Mesodermal cell (in vitro differentiated cells): ENCODE data around the gene GRK4.

Experiments used
- H3K27ac ChIP-seq: 2 replicates; pipeline ENCODE4 v1.7.0; 2013; ENCODE audit warnings: mild to moderate bottlenecking, low read depth, low read length, moderate library complexity; ENCODE audit not compliant: severe bottlenecking
- H3K36me3 ChIP-seq: 2 replicates; pipeline ENCODE4 v1.7.1; 2013; ENCODE audit warnings: mild to moderate bottlenecking, low read length, moderate library complexity; ENCODE audit not compliant: control insufficient read depth, insufficient read depth
- H3K4me1 ChIP-seq: one replicate; pipeline ENCODE4 v1.7.1; 2013; ENCODE audit warnings: mild to moderate bottlenecking, low read length; ENCODE audit not compliant: insufficient read depth, control insufficient read depth, poor library complexity, severe bottlenecking
- H3K4me3 ChIP-seq: 2 replicates; pipeline ENCODE4 v1.7.0; 2013; ENCODE audit warnings: low read length, control low read depth, mild to moderate bottlenecking; ENCODE audit not compliant: insufficient read depth, poor library complexity, severe bottlenecking; ENCODE audit errors: extremely low read depth
- H3K9me3 ChIP-seq: 2 replicates; pipeline ENCODE4 v1.7.1; 2013; ENCODE audit warnings: mild to moderate bottlenecking, low read length, moderate library complexity; ENCODE audit not compliant: control insufficient read depth
- WGBS, 2 experiments: methylation state at CpG; one replicate each; pipeline ENCODE4 v1.1.5; 2013; ENCODE audit warnings: missing lambda C conversion rate in 2 of 2; ENCODE audit not compliant: insufficient coverage in 2 of 2; 5-methylcytosine and 5-hydroxymethylcytosine counted together

Gene GRK4

GRCh38 chr4:2996415-2996814, 33.0 kb downstream of the GRK4 start:
- H3K4me1 ChIP-seq = no peaks in the 10 kb centered on the region
- H3K4me3 ChIP-seq = no peak overlapping the region
- H3K36me3 ChIP-seq = no peaks in the 10 kb centered on the region
- 75 to 93% methylated on average over 4 of the region's 4 CpGs for WGBS, 2 experiments
- H3K27ac ChIP-seq = no peak overlapping the region
- H3K9me3 ChIP-seq = no peaks in the 10 kb centered on the region

- no CpG with 5 or more reads among the region's 2 CpGs for WGBS, 2 experiments
- Histone ChIP-seq H3K9me3 (no peaks in the 10 kb centered on the region), H3K4me3 (no peak overlapping the region), H3K36me3 (no peaks in the 10 kb centered on the region), H3K4me1 (no peaks in the 10 kb centered on the region), H3K27ac (no peak overlapping the region)
Measured at GRCh38 chr4:3007724-3008123, 44.4 kb downstream of the GRK4 start.

- H3K27ac ChIP-seq = no peak overlapping the region
- no peak overlapping the region for H3K4me3 ChIP-seq
- H3K36me3 ChIP-seq = no peaks in the 10 kb centered on the region
- H3K9me3 ChIP-seq = no peaks in the 10 kb centered on the region
- no peaks in the 10 kb centered on the region for H3K4me1 ChIP-seq
- WGBS, 2 experiments = 85% methylated on average over 4 to 6 of the region's 7 CpGs
Measured at GRCh38 chr4:3009422-3009821, 46.1 kb downstream of the GRK4 start.

- 70 to 81% methylated on average over 2 of the region's 2 CpGs for WGBS, 2 experiments
- H3K27ac ChIP-seq = no peak overlapping the region
- no peaks in the 10 kb centered on the region for H3K36me3 ChIP-seq
Measured at GRCh38 chr4:3010577-3010976, 47.2 kb downstream of the GRK4 start.

GRCh38 chr4:3010998-3011397, 47.6 kb downstream of the GRK4 start:
- H3K27ac ChIP-seq = no peak overlapping the region
- no peak overlapping the region for H3K4me3 ChIP-seq
- WGBS, 2 experiments = 95 to 97% methylated on average over 4 of the region's 5 CpGs

More at GRCh38 chr4:3010577-3010976, 47.2 kb downstream of the GRK4 start:
- H3K4me1 ChIP-seq = no peaks in the 10 kb centered on the region
- H3K4me3 ChIP-seq = no peak overlapping the region
- H3K9me3 ChIP-seq = no peaks in the 10 kb centered on the region

GRCh38 chr4:3011456-3012220, 48.3 kb downstream of the GRK4 start:
- Histone ChIP-seq H3K4me1 (no peaks in the 10 kb centered on the region), H3K36me3 (no peaks in the 10 kb centered on the region), H3K27ac (no peak overlapping the region), H3K4me3 (no peak overlapping the region), H3K9me3 (no peaks in the 10 kb centered on the region)
- WGBS, 2 experiments = 91 to 94% methylated on average over 15 to 16 of the region's 17 CpGs

More at GRCh38 chr4:3010998-3011397, 47.6 kb downstream of the GRK4 start:
- no peaks in the 10 kb centered on the region for H3K4me1 ChIP-seq
- H3K36me3 ChIP-seq = no peaks in the 10 kb centered on the region
- H3K9me3 ChIP-seq = no peaks in the 10 kb centered on the region

GRCh38 chr4:3013323-3013722, 50.0 kb downstream of the GRK4 start:
- Histone ChIP-seq H3K9me3 (no peaks in the 10 kb centered on the region), H3K36me3 (no peaks in the 10 kb centered on the region)
- 86 to 96% methylated on average over 5 to 6 of the region's 7 CpGs for WGBS, 2 experiments

GRCh38 chr4:3013839-3014350, 50.5 kb downstream of the GRK4 start:
- Histone ChIP-seq H3K27ac (no peak overlapping the region), H3K4me1 (no peaks in the 10 kb centered on the region), H3K36me3 (no peaks in the 10 kb centered on the region), H3K4me3 (no peak overlapping the region), H3K9me3 (no peaks in the 10 kb centered on the region)
- 20 to 78% methylated on average over 1 to 2 of the region's 8 CpGs for WGBS, 2 experiments

More at GRCh38 chr4:3013323-3013722, 50.0 kb downstream of the GRK4 start:
- Histone ChIP-seq H3K27ac (no peak overlapping the region), H3K4me3 (no peak overlapping the region), H3K4me1 (no peaks in the 10 kb centered on the region)

- Histone ChIP-seq H3K4me1 (no peaks in the 10 kb centered on the region), H3K9me3 (no peaks in the 10 kb centered on the region), H3K36me3 (no peaks in the 10 kb centered on the region), H3K27ac (no peak overlapping the region), H3K4me3 (no peak overlapping the region)
- 89 to 92% methylated on average over 3 of the region's 4 CpGs for whole genome bisulfite sequencing, 2 experiments
Measured at GRCh38 chr4:3016961-3017360, 53.6 kb downstream of the GRK4 start.

- Histone ChIP-seq H3K36me3 (no peaks in the 10 kb centered on the region), H3K27ac (no peak overlapping the region), H3K4me3 (no peak overlapping the region), H3K4me1 (no peaks in the 10 kb centered on the region), H3K9me3 (no peaks in the 10 kb centered on the region)
- 77% methylated on average over 2 of the region's 4 CpGs; no CpG with 5 or more reads in 1 of the 2 experiments for WGBS, 2 experiments
Measured at GRCh38 chr4:3017504-3017903, 54.1 kb downstream of the GRK4 start.
